ENCODE data around the gene ABCA7.

Gene ABCA7

DNA sequence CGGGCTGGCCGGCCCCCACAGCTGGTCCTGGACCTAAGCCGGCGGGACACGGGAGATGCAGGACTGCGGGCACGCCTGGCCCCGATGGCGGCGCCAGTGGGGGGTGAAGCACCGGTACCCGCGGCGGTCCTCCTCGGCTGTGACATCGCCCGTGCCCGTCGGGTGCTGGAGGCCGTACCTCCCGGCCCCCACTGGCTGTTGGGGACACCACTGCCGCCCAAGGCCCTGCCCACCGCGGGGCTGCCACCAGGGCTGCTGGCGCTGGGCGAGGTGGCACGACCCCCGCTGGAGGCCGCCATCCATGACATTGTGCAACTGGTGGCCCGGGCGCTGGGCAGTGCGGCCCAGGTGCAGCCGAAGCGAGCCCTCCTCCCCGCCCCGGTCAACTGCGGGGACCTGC is 36.6 kb upstream of the ABCA7 start:
- no peak for DNase-seq

DNA sequence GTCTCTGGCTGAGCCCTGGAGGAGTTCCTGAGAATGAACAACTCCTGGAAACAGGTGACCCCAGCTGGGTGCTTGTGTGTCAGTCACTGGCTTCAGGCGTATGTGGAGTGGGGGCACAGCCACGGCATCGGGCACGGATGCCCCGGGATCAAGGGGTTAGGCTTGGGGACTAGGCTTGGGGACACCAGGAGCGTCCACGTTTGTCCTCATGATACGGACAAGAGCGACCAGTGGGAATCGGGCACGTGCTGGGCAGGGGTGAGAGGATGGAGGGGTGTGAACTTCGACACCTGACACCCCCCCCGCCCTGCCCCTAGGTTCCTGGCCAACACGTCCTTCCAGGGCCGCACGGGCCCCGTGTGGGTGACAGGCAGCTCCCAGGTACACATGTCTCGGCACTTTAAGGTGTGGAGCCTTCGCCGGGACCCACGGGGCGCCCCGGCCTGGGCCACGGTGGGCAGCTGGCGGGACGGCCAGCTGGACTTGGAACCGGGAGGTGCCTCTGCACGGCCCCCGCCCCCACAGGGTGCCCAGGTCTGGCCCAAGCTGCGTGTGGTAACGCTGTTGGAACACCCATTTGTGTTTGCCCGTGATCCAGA is 35.6 kb upstream of the ABCA7 start:
- no peak for DNase-seq

DNA sequence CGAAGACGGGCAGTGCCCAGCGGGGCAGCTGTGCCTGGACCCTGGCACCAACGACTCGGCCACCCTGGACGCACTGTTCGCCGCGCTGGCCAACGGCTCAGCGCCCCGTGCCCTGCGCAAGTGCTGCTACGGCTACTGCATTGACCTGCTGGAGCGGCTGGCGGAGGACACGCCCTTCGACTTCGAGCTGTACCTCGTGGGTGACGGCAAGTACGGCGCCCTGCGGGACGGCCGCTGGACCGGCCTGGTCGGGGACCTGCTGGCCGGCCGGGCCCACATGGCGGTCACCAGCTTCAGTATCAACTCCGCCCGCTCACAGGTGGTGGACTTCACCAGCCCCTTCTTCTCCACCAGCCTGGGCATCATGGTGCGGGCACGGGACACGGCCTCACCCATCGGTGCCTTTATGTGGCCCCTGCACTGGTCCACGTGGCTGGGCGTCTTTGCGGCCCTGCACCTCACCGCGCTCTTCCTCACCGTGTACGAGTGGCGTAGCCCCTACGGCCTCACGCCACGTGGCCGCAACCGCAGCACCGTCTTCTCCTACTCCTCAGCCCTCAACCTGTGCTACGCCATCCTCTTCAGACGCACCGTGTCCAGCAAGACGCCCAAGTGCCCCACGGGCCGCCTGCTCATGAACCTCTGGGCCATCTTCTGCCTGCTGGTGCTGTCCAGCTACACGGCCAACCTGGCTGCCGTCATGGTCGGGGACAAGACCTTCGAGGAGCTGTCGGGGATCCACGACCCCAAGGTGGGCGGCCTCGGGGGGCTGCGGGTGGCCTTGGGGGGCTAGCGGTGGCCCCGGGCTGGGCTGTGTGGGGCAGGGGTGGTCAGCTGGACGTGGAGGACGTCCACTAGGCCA is 34.9 kb upstream of the ABCA7 start:
- DNase-seq: no peak

DNA sequence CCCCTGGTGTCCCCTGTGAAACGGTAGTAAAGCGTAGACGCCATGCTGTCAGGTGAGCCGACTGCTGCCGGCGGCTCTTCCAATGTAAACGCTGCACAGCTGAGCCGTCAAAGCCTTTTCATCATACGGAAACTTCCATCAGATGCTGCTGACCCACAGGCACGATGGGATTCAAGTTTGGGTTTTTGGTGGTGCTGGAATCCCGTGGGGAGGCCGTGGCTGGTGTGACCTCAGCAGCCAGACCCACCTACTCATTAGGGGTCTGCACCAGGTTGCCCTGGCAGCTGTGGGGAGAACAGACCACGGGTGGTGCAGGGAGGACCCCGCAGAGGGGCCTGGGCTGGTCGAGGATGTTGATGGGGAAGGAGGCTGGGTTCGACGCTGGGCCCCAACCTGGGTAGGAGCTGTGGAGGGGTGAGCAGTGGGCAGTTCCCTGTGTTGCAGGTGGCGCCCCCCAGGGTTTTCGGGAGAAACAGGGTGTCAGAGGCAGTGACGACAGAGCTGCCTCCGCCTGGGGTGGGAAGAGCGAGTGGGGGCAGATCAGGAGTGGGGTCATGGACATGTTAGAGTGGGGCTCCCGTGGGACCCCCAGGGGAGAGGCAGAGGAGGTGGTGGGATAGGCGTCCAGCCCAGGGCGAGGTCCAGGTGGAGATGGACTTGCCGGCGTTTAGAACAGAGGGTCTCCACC is 33.1 kb upstream of the ABCA7 start:
- DNase-seq: no peak

DNA sequence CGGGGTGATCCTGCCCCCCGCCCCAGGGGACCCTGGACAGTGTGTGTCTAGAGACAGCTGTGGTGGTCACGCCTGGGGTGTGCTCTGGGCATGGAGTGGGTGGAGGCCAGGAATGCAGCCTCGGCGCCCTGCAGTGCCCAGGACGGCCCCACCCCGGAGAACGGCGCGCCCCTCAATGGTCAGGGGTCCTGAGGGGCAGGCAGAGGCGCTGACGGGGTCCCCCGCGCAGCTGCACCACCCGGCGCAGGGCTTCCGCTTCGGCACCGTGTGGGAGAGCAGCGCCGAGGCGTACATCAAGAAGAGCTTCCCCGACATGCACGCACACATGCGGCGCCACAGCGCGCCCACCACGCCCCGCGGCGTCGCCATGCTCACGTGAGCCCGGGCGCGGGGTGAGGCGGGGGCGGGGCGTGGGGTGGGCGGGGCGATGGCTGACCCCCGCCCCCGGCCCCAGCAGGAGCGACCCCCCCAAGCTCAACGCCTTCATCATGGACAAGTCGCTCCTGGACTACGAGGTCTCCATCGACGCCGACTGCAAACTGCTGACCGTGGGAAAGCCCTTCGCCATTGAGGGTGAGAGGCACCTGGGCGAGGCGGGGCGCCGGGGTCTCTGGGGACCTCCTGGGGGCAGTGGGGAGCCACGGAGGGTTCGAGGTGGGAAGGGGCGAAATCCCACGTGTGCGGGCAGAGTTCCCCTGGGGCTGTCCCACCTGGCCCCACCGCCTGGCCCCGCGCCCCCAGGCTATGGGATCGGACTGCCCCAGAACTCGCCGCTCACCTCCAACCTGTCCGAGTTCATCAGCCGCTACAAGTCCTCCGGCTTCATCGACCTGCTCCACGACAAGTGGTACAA is 32.3 kb upstream of the ABCA7 start:
- DNase-seq: no peak

DNA sequence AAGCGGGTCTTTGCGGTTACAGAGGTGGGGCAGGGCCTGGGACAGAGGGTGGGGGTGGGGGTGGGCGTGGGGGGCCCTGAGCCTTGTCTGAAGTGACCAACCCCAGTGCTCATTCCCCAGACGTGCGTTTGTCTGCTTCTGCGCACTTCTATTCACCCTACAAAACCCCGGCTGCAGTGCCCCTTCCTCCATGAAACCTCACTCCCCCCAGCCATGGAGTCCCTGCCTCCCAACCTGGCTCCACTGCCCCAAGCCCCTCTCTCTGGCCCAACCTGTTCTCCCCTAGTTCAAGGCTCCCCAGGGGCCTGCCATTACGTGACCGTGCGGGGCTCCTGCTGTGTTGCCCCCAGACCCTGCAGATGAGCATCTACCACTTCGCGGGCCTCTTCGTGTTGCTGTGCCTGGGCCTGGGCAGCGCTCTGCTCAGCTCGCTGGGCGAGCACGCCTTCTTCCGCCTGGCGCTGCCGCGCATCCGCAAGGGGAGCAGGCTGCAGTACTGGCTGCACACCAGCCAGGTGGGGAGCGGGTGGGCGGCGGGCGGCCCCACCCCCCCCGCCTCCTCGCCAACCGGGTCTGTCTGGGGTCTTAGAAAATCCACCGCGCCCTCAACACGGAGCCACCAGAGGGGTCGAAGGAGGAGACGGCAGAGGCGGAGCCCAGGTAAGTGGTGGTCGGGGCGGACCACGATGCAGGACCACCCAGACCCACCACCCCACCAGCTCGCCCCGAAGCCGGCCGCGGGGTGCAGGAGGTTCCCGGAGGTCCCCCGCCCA is 31.5 kb upstream of the ABCA7 start:
- no peak for DNase-seq

DNA sequence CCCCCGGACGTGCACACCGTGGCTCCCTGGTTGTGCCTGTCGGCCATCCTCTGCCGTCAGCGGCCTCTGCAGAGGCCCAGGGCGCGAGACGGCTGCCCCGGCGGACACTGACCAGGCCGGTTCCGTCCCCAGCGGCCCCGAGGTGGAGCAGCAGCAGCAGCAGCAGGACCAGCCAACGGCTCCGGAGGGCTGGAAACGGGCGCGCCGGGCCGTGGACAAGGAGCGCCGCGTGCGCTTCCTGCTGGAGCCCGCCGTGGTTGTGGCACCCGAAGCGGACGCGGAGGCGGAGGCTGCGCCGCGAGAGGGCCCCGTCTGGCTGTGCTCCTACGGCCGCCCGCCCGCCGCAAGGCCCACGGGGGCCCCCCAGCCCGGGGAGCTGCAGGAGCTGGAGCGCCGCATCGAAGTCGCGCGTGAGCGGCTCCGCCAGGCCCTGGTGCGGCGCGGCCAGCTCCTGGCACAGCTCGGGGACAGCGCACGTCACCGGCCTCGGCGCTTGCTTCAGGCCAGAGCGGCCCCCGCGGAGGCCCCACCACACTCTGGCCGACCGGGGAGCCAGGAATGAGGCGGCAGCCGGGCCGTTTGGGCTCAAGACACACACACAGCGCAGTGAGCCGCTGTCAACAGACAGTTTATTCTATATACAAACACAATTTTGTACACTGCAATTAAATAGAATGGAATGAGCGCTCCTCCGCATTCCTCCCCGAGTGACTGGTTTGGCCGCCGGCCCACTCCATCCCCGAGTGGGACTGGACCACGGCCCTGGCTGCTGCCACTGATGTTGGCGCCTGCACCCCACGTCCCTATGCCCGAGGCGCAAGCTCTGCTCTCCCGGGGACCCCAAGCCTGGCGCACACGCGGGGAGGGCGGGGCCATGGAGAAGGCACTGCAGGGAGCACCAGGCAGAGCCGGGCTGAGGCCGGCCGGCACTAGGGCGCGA is 30.6 kb upstream of the ABCA7 start:
- DNase-seq: no peak

DNA sequence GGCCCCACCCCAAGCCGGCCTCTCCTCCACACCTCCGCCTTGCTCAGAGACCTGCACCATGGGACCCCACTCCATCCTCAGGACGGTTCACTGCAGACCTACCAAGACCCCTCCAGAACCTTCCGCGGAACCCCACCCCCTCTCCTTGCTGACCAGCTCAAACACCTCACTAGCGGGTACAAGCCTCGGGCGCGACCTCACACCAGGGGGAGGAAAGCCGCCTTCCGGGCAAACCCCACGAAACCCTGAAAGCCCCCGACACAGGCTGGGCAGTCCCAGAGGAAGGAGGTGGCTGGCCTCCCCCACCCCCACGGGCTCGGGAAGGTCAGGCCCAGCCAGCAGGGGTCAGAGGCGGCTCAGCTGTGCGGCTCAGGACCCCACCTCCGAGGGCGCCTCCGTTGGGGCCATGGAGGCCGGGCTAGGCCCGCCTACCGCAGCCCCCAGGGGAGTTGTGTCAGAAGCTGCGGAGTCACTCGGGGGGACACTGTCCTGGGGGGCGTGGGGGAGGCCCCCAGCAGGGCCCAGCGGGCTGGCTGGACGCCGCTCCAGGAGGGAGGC is 29.8 kb upstream of the ABCA7 start:
- no peak for DNase-seq

DNA sequence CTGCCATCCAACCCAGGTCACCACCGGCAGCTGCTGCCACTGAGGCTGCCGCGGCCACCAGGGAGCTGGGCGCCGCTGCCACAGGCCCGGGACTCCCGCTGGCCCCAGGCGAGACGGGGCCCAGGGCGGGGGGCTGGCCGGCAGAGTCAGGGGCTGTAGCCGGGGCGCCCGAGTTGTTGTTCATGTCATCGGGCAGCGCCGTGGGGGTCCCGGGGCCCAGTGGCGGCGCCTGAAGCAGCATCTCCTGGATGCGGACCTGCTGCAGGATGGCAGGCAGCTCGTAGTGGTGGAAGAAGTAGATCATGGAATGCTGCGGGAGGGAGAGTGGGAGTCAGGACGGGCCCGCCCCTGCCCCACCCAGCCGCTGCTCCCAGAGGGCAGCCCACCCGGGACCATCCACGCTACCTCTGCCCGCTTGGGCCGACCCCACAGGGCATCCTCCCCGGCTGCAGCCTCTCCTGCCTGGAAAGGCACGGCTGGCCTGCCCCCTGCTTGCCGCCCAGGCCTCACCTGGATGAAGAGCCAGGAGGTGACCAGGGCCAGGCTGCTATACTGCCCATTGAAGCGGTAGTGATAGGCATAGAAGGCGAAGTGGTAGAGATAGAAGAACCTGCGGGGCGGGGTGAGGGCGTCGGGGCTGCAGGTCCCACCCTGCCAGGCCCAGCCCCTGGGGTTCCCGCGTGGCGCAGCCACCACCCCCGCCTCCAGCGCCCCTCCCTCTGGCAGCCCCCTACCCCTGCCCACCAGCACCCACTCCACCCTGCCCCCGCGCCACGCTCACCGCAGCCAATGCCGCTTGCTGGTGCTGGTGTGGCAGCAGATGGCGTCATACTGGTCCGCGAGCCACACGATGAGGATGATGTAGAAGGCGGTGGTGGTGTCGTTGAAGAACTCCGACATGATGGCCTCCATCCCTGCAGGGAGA is 29.1 kb upstream of the ABCA7 start:
- DNase-seq: no peak

DNA sequence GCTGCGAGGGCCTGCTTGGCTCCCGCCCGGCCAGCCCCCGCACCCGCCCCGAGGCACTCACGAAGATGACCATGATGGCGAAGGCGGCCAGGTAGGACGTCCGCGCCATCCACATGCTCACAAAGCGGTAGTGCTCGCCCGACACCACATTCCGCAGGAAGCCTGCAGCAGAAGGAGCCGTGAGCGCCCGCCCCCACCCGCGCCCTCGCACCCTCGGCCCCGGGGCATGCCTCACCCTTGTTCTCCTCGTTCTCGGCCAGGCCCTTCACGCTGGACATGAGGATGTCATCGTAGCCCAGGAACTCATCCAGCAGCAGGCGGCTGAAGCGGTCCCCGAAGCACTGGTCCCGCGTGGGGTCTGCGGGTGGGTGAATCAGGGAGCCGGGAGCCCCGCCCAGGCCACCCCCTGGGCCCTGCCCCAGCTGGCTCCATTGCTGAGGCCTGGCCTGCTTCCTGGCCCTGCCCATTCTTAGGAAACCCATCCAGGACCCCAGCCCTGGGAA is 28.0 kb upstream of the ABCA7 start:
- no peak for DNase-seq

DNA sequence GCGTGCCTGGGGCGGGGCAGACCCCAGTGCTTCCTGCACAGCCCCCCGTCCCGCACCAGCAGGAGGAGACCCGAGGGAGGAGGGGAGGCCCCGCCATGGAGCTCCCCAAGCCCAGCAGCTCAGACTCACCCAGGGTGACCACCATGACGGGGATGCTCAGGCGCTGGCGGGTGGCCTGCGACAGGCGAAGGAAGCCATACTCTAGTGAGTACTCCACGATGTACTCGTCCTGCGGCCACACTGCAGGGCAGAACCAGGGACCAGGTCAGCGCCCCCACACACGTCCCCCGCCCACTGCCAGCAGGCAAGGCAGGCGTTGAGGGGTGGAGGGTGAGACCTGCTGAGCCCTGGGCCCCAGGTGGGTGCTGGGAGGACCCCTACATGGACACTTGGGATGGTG is 27.6 kb upstream of the ABCA7 start:
- DNase-seq: no peak

DNA sequence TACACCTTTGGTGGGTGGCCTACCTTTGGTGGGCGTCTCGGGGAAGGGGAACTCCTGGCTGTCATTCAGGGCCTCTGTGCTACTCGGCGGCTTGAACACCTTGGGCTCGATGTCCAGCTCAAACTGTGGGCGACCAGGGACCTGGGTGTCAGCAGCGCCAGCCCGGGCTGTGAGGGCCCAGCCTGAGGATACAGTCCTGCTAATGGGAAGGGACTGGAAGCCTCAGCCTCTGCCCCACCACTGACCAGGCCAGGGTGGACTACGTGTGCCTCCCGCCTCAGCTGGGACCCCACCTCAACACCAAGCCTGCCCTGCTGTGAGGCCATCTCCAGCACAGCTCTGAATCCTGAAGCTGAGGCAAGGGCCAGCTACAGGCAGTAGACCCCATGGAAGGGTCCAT is 26.7 kb upstream of the ABCA7 start:
- DNase-seq: no peak

DNA sequence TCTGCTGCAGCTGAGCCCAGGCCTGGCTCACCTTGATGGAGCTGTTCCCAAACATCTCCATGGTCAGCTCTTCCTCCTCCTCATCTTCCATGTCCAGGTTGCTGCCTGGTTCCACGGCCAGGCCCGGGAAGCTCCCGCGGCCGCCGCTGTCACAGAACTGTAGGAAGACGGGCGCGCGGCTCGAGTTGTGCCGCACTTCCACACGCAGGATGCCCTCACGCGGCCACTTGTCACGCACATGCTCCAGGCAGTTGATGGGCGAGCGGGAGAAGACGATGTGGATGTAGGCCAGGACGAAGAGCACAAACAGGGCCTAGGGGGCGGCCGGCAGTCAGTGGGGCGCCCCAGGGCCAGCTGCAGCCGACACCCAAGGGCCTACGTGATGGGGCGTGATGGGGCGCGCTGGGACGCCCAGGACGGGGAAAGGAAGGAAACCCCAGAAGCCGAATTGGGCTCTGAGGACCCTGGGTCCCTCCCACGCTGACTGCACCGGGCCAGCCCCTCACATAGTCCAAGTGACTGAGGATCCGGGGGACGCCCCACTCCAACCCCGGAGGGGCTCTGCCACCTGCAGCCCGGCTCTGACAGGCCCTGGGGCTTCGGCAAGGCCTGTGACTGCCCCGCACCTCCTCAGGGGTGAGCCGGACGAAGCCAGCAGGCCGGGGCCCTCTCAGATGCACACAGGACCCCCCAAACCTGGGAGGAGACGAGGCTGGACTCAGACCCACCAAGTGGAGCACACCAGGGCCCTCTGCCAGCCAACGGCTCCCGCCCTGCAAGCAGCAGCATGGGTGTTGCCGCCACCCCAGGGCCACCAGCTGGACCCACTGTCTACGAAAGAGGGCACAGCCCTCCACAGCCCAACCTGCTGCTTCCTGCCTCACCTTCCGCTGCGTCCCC is 25.5 kb upstream of the ABCA7 start:
- DNase-seq: no peak

DNA sequence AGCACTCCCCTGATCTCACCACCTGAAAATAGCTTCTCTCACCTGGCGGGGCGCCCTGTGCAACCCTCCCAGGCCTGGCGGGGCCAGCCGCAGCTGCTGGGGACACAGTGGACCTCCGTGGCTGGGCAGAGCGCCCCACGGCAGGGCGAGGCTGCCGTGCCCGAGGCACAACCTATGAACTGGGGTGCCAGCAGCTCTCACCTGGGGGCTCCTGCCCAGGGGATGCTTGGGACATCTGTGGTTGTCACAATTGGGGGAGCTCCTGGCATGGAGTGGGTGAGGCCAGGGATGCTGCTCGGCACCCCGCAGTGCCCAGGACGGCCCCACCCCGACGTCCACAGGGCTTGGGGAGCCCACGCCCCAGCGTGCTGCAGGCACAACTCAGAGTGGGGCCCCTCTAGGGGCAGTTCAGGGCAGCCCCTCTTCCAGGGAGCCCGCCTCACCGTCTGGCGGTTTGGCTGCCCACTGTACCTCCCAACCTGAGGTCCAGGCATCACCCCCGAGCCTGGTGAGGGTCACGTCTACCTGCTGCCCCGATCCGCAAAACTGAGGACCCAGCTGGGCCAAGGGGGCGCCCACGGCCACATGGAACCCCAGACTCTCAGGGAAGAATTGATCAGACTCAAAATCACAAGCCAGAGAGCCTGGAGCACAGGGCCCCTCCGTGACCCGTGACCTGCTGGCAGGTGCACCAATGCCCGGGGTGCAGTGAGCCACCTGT is 24.7 kb upstream of the ABCA7 start:
- no peak for DNase-seq

DNA sequence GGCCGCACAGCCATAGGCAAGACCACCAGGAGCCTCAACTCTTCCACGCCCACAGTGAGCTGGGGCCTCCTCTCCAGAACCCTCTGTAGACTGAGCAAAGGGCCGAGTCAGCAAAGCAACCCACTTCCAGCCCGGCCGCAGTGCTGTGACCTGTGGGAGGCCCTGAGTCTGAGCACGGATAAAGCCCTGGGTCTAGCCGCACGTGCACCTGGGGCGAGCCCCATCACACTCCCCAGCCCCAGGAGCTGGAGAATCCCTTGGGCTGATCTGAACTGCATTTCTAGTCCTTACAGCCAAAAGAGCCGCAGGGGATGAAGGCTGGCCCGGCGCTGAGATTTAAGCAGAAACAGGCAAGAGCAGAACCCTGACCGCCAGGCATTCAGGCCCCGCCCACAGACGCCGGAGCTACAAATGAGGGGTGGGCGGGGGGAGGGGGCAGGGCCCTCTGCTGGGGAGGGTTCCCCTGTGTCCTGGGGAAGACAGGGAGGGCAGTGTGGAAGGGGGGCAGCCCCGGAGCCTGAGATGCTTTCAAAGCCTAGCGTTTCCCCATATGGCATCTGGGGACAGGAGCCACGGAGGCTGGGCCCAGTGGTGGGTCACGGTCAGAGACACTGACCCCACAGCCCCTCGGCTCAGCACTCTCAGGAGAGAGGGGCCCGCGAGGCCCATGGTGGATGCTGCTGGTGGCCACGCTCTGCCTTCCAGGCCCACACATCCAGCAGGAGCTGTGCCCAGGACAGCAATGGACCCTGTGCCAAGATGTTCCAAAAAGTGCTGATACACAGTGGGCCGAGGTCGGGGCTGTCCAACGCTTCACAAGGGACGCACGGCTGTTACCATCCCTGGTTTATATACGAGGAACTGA is 23.9 kb upstream of the ABCA7 start:
- no peak for DNase-seq

DNA sequence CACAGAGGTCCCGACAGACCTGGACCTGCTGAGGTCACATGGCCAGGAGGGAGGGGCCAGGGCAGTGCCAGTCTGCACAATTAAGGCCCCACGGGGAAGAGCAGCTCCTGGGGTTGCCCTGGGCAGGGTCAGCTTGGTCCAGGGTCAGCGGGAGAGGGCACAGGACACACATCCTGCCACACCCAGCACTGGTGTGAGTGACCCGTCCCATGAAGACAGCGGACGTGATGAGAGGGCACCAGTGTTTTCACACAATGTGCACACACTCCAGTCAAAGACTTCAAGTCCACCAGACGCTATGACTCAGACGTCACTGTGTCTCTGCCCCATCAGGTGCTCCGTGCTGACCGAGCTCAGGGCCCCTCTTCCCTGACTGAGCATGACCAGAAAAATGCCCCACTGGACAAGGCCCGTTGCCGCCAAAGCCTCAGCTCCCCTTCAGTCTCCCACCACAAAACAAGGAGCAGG is 23.2 kb upstream of the ABCA7 start:
- no peak for DNase-seq
